AML-193 (cell line): ENCODE data around the gene LZTR1.
"Not testable (repeated sequence)": the region's sequence is repeated elsewhere in the genome, so short reads cannot be mapped to it uniquely, and the experiment has no call there.

Source experiments
- DNase-seq, 2 experiments: peaks; one replicate each; lab custom pipeline; 2025; lab: John Stamatoyannopoulos, UW

LZTR1 gene

GRCh38 chr22:21033895-21034294 is 51.8 kb downstream of the LZTR1 start:
- DNase-seq = no peak

GRCh38 chr22:21034989-21035388 is 52.9 kb downstream of the LZTR1 start:
- DNase-seq = no peak

- DNase-seq = no peak
These were observed 56.3 kb downstream of the LZTR1 start for GRCh38 chr22:21038405-21038804.

DNA sequence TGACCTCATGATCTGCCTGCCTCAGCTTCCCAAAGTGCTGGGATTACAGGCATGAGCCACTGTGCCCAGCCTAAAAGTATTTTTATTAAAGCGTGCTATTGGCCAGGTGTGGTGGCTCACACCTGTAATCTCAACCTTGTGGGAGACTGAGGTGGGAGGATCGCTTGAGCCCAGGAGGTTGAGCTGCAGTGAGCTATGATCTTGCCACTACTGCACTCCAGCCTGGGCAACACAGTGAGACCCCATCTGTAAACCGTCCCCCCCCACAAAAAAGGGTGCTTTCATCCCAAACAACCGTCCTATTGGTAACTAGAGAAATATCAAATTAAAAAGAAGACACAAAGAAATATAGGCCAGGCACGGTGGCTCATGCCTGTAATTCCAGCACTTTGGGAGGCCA is 57.1 kb downstream of the LZTR1 start:
- DNase-seq = not testable (repeated sequence)

DNA sequence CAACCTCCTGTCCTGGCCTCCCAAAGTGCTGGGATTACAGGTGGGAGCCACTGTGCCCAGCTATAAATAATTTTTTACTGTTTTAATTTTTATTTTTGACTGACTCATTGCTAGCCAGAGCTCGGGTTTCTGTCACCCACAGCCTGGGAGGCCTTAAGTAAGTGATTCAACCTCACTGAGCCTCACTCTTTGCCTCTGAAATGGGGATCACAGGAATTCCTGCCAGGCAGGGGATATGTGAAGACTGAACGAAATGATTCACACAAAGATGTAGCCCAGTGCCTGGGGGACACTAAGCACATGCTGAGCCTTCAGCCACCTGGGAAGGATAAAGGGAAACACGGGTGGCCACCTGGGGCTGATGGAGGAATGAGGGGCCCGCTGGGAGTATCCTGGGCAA is 59.8 kb downstream of the LZTR1 start:
- DNase-seq = no peak

DNA sequence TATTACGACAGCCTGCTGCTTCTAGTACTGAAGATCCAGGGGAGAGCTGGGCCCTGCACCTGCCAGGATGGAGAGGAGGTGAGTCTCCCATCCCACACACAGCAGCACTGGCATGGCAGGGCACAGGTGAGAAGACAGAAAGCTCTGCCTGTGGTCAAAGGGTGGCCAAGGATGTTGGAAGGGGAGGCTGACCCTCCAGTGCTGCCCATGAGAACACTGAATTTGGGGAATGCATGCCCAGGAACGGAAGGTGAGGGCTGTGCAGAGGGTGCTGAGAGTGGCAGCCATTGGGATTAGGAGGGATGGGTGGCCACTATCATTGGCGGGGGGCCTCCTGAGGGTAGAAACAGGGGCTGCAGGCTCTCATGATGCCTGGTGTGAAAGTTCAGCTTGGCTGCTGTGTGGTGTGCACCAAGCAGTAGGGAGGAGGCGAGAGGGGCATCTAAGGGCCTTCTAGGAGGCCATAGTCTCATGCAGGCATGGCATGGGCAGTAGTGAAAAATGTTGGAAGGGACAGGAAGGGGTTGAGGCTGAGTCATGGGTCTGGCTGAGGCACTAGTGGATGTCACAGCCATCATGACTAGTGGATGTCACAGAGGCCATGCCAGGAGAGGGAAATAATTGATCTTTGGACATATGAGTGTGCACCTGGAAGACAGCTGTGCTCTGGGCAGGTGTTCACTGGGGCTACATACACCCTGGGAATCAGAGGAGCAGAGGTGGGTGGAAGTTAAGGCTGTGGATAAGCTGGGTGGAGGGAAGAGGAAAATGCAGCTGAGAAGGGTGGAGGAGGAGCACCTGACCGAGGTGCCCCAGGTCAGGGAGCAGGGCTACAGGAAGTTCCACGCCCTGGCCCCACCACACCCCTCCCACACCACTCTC is 61.1 kb downstream of the LZTR1 start:
- no peak for DNase-seq

- DNase-seq = no peak
These were observed 61.9 kb downstream of the LZTR1 start for GRCh38 chr22:21043860-21044535.

GRCh38 chr22:21044931-21045584 is 63.0 kb downstream of the LZTR1 start:
- peak in 1 of 2 experiments; percentile 17 for DNase-seq

- peak; percentile 16 to 18 for DNase-seq
These were observed 63.6 kb downstream of the LZTR1 start, which contains the start of gene LRRC74B for GRCh38 chr22:21045585-21046294. TSS of gene LRRC74B (plus strand) at chr22:21045946. CDS start at chr22:21045987, 41 bp downstream.

GRCh38 chr22:21047035-21047661 is 65.1 kb downstream of the LZTR1 start:
- DNase-seq = no peak

DNA sequence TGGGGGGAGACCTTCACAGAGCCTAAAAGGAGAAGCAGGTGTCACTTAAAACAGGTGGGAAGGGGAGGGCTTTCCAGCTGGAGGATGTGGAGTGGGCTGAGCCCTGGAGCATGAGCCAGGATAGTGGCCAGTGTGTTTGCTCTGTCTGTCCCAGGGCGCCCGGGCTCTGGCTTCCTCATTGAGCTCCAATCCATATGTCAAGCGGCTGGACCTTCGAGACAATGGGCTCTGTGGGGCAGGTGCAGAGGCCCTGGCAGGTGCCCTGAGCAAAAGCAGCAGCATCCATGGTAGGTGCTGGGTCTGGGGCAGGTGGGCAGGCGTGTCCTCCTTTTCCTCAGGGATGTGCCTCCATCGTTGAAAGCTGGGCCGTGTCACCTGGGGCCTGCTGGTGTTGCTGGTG is 65.6 kb downstream of the LZTR1 start:
- no peak for DNase-seq

- DNase-seq = not testable (repeated sequence)
These were observed 66.4 kb downstream of the LZTR1 start for GRCh38 chr22:21048448-21048847.
